Epithelial cell of prostate (primary cell): Measurements from ENCODE around the gene GLP1R.

ENCODE experiments used
- DNase-seq: peaks from one replicate; pipeline ENCODE4 v3.0.0-alpha.2; 2011; ENCODE audit warnings: low read depth, low spot score
- H3K27ac ChIP-seq: fragments of 450-650 bp; 2 replicates; pipeline ENCODE4 v1.5.1; 2017; ENCODE audit warnings: mild to moderate bottlenecking

Gene GLP1R

DNA sequence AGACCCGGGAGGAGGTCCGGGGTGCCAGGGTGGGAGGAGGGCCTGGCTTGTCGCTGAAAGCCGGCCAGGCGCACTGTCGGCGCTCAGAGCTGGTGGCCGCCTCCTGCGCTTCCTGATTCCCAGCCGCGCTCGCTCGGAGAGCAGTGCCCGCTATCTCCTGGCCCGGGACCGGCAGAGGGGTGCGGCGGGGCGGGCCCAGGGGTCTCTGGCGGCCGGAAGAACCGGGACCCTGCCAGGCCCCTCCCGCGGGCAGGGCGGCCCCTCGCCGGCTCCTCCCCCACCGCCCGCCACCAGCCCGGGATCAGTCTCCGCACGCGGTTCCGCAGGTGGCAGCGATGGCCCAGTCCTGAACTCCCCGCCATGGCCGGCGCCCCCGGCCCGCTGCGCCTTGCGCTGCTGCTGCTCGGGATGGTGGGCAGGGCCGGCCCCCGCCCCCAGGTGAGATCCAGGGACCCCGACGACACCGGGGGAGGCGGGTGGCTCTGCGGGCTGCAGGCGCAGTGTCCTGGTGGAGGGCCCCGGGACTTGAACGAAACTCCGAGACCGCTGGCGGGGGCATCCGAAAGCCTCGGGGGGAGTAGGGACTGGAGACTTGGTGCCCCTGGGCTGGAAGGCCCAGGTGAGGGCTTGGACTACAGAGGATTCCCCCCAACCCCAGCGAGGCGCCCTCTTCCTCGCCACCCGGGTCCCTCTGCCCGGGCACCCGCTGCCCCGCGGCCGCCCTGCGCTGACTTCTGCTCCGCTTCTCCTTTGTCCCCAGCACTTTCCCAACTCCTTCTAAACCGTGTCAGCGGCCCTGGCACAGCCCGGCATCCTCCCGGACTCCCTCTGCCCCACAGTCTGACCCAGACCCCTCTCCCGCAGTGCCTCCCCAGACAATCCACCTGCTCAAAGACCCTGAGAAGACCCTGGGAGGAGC is at the start of gene GLP1R:
GLP1R (plus strand) TSS at position 301 of the 919 bp plus-strand sequence; CDS start at position 361, 60 bp downstream.
- DNase-seq: no peak
- no peak within 1 kb of the TSS for H3K27ac ChIP-seq

DNA sequence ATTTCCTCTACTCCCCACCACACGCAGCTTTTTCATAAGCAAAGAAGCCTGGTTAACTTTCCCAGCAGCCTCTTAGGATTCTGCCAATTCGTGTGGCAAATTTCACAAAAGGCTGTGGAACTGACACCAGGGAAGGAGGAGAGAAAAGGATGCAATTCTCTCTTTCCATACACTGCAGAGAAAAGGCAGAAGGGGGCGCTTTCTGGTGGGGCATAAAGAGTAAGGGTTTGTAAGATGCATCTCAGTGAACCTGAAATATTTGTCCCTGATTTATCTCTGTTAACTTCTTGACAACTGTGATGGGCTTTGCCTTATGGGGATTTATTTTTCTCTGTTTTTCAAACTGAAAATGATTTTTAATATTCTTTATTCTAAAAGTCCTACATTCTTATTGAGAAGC is 45.5 kb upstream of the GLP1R start:
- DNase-seq: no peak
- no peak overlapping the region for H3K27ac ChIP-seq

DNA sequence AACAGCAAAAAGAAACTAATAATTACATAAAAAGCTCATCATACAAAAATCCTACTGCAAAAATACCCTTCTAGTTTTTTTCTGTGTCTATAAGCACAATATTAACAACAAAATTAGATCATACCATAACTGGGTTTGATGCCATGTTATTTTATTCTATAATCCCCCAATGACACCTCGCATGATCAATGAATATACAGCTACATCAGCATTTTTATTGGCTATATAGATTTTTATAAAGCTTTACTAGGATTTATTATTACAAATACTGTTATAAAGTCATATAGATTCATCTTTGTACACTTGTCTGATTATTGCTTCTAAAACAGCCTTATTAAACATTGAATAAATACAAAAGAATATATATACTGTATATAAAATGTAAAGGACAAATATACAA is 45.1 kb upstream of the GLP1R start:
- no peak for DNase-seq
- H3K27ac ChIP-seq: no peak overlapping the region

DNA sequence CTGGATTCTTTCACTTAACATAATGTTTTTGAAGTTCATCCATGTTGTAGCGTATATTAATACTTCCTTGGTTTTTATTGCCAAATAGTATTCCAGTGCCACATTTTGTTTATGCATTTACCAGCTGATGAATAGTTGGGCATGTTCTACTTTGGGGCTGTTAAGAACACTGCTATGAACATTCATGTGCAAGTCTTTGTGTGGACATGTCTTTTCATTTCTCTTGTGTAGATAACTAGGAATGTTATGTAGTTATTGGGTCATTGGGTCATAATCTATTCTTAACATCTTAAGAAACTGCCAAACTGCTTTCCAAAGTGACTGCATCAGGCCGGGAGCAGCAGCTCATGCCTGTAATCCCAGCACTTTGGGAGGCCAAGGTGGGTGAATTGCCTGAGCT is 43.8 kb upstream of the GLP1R start:
- peak; percentile 20 for DNase-seq
- no peak overlapping the region for H3K27ac ChIP-seq

DNA sequence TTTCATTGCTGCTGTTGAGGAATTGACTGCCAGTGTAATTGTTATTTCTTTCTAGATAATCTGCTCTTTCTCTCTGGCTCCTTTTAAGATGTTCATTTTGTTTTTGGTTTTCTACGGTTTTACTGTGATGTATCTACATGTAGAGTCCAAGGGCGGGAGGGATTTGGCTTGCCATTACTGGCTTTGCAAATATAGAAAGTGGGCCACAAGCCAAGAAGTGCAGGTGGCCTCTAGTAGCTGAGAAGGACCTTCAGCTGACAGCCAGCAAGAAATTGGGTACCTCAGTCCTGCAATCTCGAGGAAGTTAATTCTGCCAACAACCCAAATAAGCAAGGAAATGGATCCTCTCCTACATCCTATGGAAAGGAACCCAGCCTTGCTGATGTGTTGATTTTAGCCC is 42.8 kb upstream of the GLP1R start:
- DNase-seq: no peak
- H3K27ac ChIP-seq: no peak overlapping the region

DNA sequence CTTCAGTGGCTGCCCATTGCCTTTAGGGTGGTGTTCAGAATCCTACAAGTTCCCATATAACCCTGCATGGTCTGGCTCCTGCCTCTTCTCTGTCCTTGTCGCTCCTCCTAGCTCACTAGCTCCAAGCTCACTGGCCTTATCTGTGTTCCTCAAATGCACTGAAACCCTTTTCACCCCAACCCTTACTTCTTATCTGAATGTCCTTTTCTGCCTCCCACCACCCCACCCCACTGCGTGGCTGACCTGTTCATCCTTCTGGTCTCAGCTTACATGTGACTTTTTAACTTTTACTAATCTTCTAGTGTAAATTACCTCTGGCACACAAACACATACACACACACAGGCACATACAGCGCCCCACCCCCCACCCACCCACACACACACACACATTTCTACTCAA is 41.0 kb upstream of the GLP1R start:
- no peak overlapping the region for H3K27ac ChIP-seq
- DNase-seq: no peak

DNA sequence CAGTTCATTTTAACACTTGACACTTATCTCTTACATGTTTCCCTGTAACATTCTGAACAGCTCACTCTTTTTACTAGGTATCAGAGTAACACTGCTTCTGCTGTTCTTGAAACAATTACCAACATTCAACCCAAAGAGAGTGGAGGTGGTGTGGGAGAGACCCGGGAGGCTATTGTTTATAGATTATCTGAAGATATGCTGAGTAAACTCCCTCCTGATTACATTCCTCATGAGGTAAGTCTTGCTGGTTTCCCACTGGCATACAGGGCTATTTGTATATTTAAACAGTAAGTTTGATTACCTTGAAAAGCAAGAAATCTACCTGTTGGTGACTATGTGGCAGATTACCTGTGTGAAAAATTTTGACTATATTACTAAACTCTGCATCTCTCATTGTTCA is 39.8 kb upstream of the GLP1R start:
- DNase-seq: no peak
- H3K27ac ChIP-seq: no peak overlapping the region

DNA sequence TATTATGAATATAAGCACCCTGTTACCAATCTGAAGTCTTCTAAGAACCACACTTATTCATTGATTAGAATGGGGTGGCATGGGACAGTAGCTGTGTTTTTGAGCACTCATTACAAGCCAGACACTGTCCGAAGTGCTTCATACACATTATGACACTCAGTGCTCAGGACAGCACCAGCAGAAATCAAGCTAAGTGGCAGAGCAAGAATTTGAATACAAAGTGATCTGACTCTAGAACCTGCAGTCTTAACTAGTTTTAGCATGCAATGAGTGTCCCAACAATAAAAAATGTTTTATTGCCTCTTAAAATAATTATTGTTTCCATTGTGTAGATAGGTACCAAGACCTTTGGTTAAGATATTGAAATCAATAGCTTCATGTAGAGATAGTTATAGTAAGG is 39.1 kb upstream of the GLP1R start:
- no peak overlapping the region for H3K27ac ChIP-seq

DNA sequence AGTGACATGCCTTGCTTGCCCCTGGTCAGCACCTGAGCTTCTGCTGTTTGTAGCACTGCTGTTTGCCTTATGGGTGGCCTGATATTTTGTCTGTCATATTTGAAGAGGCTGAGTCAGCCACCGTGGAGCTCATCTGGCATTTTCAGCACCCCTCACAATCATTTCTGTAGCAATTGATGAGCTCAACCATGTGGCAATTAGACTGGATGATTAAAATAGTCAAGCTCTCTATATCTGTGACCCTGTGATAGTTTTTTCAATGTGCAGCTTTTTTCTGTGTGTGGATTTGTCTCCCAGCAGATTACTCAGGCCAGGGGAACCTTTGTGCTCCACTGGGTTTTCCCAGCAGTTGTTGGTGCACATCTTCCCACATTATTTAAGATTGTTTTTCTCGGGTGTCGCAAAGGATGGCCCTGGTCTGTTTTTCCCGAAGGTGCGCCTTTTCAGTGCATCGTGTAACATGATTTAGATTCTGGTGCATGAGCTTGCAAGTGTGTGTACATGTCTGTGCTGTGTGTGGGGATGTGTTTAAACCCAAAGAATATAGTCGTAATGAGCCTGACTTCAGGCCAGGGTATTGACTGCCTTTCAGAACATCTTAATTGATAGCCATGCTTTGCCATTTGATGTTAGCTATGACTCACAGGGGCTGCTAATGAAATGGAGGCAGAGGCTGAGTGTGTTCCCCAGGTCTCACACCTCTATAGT is 31.6 kb upstream of the GLP1R start:
- no peak for DNase-seq
- H3K27ac ChIP-seq: no peak overlapping the region

More for the DNA sequence above, 39.1 kb upstream of the GLP1R start:
- no peak for DNase-seq

DNA sequence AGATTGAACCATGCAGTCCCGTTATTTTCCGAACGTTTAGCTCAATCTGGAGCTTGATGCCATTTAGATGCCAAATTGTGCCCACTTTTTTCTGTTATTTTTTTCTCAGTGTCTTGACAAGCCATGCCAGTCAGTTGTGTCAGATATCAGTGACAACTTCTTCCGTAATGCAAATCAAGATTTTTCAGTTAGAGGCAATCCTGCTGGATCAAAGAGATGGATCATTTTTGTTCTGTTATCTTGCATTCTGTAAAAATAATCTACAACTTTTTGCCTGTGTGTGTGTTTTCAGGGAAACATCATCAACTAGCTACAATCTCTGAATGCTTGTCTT is 31.1 kb upstream of the GLP1R start:
- no peak overlapping the region for H3K27ac ChIP-seq

DNA sequence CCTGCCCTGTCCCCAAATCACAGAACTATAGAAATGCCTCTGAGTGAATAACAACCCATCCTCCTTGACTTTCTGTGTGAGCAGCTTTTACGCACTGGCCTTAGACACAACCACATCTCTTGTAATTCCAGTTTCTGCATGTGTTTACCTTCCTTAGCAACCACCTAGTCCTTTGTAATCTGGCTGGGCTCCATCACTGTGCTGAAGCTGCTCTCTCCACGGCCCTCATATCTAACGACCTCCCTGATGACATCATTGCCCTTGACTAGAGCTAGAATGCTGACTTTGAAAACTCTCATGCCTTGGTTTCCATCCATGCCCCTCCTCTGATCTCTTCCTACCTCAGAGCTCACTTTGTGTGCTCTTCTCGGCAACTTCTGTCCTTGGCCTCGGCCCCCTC is 30.5 kb upstream of the GLP1R start:
- DNase-seq: no peak
- no peak overlapping the region for H3K27ac ChIP-seq

More for the DNA sequence above, 31.1 kb upstream of the GLP1R start:
- DNase-seq: no peak

DNA sequence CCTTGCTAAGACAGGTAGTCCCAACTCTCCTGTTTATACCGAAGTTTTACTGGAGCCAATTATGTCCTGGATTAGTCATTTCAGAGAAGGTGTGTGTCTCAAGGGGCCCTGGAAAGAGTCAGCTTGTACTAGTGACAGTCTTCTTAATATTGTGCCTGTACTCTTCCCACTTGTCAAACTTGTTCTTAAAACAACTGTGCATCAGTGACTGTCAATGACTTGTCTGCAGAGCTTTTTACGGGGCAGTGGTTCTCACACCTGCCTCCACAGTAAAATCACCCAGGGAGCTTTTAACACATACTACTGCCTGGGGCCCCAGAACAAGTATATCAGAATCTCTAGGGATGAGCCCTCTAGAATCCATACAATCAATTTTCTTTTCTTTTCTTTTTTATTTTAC is 28.4 kb upstream of the GLP1R start:
- H3K27ac ChIP-seq: no peak overlapping the region
- DNase-seq: no peak

DNA sequence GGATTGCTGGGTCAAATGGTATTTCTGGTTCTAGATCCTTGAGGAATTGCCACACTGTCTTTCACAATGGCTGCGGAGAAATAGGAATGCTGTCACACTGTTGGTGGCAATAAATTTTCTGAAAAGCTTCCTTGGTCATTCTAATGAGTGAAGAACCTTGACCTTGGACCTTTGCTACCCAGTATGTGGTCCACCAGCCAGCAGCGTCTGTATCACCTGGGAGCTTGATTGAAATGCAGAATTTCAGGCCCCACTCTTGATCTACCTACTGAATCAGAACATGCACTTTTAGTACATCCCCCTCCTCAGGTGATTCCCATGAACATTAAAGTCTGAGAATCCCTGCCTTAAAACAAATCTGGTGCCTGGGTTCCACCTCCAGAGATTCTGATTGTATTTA is 27.5 kb upstream of the GLP1R start:
- no peak for DNase-seq
- no peak overlapping the region for H3K27ac ChIP-seq

DNA sequence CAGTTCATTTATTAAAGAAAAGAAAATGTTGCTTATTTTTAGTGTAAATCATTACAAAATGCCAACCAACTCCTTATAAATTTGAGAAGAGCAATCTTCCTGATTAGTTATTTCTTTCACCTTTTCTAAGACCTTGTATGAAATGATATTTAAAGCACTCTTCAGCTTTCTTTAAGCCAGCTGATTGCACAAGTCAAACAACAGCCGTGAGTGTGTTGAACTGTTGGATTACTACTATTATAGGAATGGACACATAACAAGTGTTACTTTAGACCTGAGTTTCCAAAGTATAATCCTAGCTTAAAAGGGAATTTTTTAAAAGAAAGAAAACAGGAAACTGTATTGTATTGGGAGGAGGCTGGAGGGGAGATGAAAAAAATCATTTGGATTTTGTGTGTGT is 26.8 kb upstream of the GLP1R start:
- no peak overlapping the region for H3K27ac ChIP-seq
- no peak for DNase-seq

DNA sequence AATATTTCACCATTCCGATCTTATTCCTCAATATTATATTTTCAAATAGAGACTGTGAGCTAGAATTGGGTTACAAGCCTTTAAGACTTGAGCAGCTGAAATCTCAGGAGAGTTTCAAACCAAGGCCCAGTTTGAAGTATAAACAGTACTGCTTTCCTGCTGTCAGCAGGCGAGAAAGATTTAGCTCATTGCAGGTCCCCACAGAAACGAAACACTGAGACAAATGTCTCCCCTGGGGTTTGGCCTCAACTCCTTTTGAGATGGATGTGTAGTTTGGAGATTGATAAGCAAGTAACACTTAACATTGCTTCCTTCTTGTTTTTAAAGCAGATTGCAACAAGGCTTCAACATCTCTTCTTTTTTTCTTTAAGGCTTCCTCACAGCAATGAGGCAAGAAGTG is 22.4 kb upstream of the GLP1R start:
- DNase-seq: no peak
- H3K27ac ChIP-seq: no peak overlapping the region

DNA sequence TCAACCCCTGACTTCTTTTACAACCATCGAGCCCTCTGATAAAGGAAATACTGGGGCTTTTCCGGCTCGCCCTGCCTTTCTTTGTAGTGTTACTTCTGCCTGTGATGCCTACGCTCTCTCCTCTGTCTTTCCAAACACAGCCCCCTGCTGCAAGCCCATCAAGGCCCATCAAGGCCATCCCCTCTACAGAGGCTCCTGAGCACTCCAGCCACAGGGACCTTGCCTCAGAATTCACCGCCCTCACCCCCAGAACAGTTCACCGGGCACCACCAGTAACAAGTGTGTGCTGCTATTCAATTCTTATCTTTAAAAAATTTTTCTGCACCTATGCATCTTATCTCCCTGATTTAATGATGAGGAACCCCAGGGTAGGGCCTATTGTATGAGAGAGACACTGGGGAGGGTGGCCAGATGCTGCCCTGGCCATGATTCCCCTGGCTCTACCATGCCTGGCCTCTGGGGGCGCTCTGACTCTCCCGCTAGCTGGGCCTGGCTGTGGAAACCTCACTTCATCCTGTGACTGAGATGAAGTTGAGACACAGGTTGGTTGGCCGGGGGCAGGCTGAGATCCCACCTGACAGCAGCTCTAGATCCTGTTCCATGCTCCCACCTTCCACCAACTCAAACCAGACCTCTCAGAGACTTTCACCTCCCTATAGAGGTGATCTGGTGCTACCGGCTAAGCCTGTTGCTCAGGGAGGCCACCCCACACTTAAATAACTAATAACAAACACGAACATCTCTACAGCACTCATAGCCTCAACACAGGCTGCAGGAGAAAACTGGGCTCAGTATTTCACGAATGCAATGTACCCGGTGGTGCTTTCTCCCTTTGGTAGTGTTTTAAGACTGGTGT is 19.2 kb upstream of the GLP1R start:
- no peak for DNase-seq
- H3K27ac ChIP-seq: no peak overlapping the region

DNA sequence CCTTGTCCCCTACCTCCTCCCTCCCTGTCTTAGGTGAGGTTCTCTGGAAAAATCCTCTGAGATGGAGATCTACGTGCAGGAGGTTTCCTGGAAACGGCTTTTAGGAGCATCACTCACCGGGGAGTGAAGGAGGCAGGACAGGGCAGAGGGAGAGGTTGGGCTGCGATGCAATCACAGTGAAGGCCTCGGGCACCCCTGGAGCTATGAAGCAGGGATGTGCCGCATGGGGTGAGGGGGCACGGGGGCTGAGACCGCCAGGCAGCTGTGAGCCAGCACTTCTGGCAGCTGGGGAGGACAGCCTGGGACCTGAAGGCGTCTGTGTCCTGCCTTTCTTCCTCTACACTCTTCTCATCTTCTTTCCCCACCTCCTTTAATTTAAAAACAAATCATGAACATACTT is 12.9 kb upstream of the GLP1R start:
- H3K27ac ChIP-seq: no peak overlapping the region
- no peak for DNase-seq

DNA sequence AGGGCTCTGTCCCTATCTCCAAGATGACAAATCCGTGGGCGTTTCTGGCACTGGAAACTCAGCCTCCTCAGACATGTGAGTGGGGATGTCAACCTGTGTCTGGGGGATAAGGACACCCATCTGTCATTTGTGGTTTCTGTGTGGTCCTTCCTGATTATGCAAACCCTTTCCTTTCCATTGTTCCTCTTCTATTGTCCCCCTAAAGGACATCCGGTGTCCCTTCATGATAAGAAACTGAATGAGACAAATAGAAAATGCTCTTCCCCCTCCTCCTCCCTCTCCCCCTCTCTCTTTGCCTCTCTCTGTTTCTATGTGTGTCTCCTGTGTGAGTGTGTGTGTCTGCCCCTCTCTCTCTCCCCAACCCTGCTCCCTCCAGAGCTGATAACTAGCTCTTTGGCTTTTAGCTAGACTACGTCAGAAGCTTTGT is 11.5 kb upstream of the GLP1R start:
- no peak overlapping the region for H3K27ac ChIP-seq
- no peak for DNase-seq

DNA sequence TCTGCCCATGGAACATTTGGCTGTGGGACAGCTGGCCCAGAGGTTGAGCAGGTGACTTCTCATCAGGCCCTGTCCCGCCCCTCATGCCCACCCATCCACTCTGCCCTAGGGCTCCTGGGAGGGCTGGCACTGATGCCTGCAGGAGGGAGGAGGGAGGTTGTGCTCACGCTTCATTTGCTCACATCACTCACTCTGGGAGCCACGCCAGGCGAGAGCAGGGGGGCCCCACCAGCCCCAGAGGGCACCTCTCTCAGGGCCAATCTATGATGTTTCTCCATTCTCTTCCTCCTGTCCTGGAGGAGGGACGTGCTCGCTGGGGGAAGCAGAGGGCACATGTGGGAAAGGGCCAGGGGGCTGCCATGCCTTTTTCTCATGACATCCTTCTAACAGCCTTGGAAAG is 10.9 kb upstream of the GLP1R start:
- DNase-seq: no peak
- H3K27ac ChIP-seq: no peak overlapping the region

DNA sequence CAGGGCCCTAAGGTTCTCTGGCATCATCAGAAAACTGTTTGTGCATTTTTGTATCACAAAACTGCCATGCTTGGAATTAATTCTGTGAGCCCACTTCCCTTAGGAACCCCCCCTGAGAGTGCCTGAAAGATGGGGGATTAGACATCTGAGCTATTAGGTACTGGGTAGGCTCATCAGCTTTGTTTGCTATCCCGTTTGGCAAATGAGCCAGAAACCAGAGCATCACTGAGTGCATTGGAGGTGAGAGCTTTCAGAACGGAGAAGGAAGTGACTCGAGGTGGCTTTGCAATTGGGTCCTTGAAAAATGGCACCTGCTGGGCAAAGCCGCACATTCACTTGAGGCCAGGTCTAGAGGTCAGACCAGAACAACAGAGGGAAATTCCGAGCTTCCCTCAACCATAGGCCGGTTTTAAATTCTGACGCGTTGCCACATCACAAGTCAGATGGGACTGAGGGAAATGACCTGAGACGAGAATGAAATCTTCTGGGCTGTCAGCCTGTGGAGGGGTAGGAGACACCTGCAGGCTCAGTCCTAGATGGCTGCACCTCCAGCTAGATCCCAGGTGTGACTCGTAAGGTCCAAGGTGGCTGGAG is 8.4 kb upstream of the GLP1R start:
- DNase-seq: no peak
- H3K27ac ChIP-seq: no peak overlapping the region
